ENCODE results near the gene ATRNL1. TPM values are rescaled to one million over a fixed set of nuclear protein-coding genes. Genes with fewer than 3 reads are reported as not detected.

The ATRNL1 gene
- total RNA-seq, 6 experiments from 2014 or later, result 0.08 to 0.23 (median 0.09) TPM; not detected in 3

DNA sequence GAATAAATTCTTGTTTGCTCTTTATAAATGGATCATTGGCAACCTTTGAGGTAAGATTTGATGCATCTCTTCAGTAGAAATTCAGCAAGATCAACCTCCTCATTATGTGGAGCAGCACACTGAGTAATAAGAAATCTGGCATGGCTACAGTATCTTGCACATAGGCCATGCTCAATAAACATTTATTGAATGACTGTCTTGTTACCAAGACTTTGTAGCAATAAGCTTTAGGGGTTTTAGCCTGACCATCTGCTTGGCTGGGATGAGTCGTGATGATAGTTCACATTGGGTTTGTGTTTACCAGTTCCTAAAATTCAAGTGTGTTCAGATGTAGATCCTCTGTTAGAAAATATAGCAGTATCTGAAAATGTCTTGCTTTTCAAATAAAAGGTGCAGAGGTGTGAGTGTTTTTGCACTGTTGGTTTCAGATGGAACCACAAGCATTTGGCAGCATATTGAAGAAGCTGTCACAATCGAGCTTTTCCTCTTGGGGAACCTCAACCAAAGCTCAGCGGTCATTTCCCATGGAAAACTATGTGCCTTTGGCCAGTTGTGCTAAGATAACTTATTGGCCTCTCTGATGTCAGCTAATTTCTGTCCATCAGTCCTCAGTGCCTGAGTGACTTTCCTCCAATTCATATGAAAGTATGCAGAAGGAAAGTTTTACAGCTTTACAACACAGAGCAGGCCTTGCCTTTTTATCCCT, 737.3 kb downstream of the ATRNL1 start:
- DNase-seq, result peak; percentile 53
- no peak overlapping the region for H3K4me3 Mint-ChIP-seq
- H3K9me3 Mint-ChIP-seq, result no peaks in the 10 kb centered on the region
- TF ChIP-seq, protein P1, sequence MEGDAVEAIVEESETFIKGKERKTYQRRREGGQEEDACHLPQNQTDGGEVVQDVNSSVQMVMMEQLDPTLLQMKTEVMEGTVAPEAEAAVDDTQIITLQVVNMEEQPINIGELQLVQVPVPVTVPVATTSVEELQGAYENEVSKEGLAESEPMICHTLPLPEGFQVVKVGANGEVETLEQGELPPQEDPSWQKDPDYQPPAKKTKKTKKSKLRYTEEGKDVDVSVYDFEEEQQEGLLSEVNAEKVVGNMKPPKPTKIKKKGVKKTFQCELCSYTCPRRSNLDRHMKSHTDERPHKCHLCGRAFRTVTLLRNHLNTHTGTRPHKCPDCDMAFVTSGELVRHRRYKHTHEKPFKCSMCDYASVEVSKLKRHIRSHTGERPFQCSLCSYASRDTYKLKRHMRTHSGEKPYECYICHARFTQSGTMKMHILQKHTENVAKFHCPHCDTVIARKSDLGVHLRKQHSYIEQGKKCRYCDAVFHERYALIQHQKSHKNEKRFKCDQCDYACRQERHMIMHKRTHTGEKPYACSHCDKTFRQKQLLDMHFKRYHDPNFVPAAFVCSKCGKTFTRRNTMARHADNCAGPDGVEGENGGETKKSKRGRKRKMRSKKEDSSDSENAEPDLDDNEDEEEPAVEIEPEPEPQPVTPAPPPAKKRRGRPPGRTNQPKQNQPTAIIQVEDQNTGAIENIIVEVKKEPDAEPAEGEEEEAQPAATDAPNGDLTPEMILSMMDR (IDR thresholded peaks at IDR 0.05), result no peak
- no peaks in the 10 kb centered on the region for H3K27me3 Mint-ChIP-seq (ENCODE audit: insufficient read depth)
- peaks cover 58% of the 10 kb centered on the region for H3K4me1 Mint-ChIP-seq (ENCODE audit: low read depth)
- no peaks in the 10 kb centered on the region for H3K36me3 Mint-ChIP-seq (ENCODE audit: low read depth)
- H3K27ac Mint-ChIP-seq, result peak overlapping the region; percentile 27; the same call in 1 of the 2 replicates

DNA sequence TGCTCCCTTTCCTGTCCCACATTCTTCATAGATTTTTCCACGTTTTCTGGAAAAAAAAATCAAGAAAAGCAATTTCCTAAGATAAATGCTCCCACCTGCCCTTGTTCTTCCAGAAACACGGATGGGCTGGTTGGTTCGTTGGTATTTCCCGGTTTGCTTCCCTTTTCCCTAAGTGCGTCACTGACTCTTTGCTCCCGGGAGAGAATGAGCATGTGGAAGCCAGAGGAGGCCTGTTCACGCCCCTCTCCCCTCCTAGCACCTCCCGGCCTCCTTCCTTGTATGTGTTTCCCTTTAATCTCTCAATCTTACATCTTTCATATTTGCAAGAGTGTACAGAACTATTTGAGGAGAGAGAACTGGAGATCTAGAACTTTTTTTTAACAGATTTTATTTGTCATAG, 737.9 kb downstream of the ATRNL1 start:
- TF ChIP-seq, protein P1 (IDR thresholded peaks at IDR 0.05), result no peak
- H3K4me3 Mint-ChIP-seq, result no peak overlapping the region
- H3K4me1 Mint-ChIP-seq (ENCODE audit: low read depth), result peaks cover 57% of the 10 kb centered on the region
- no peaks in the 10 kb centered on the region for H3K27me3 Mint-ChIP-seq (ENCODE audit: insufficient read depth)
- no peaks in the 10 kb centered on the region for H3K36me3 Mint-ChIP-seq (ENCODE audit: low read depth)
- no peak overlapping the region for H3K27ac Mint-ChIP-seq
- no peaks in the 10 kb centered on the region for H3K9me3 Mint-ChIP-seq
- DNase-seq, result no peak

DNA sequence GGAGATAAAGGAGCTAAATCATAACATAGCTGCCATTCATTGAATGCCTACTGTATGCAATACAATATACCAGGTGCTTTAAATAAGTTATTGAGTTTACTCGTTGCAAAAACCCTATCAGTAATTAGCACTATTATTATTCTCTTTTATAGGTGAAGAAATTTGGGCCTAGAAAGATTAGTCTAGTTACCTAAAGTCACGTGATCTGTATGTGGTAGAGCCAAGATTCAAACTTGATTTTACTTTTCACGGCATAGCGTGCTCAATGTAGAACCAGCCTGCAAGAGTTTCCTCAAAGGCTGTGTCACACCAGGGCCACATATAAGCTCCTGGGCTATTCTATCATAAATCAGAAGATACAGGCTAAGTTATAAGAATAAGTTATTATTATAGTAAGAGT, 740.0 kb downstream of the ATRNL1 start:
- no peaks in the 10 kb centered on the region for H3K36me3 Mint-ChIP-seq (ENCODE audit: low read depth)
- H3K4me3 Mint-ChIP-seq, result no peak overlapping the region
- no peaks in the 10 kb centered on the region for H3K9me3 Mint-ChIP-seq
- DNase-seq, result no peak
- TF ChIP-seq, protein P1 (IDR thresholded peaks at IDR 0.05), result no peak
- peaks cover 36% of the 10 kb centered on the region for H3K4me1 Mint-ChIP-seq (ENCODE audit: low read depth)
- H3K27me3 Mint-ChIP-seq (ENCODE audit: insufficient read depth), result no peaks in the 10 kb centered on the region
- H3K27ac Mint-ChIP-seq, result no peak overlapping the region

DNA sequence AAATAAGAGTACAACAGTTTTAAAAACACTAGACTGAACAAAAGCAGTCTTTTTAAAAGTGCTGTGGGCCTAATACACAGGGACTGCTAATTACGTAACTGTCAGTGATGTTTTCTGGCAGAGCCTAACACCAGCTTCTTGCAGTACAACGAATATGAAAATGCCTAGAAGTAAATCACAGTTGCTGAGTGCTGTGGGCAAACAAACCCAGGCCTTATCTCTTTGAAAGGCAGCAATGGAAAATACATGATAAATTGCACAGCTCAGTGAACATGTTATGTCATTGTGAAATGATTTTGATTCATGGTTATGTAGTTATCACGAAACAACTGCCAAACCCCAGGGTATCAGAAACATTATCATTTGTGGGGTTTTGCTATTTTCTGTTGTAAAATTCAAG, 751.4 kb downstream of the ATRNL1 start:
- DNase-seq, result no peak
- Mint-ChIP-seq H3K27ac (no peak overlapping the region), H3K36me3 (ENCODE audit: low read depth) (no peaks in the 10 kb centered on the region), H3K27me3 (ENCODE audit: insufficient read depth) (no peaks in the 10 kb centered on the region), H3K4me1 (ENCODE audit: low read depth) (peaks cover 6% of the 10 kb centered on the region; the same call in 1 of the 2 replicates), H3K4me3 (no peak overlapping the region), H3K9me3 (no peaks in the 10 kb centered on the region)
- TF ChIP-seq, protein P1 (IDR thresholded peaks at IDR 0.05), result no peak

DNA sequence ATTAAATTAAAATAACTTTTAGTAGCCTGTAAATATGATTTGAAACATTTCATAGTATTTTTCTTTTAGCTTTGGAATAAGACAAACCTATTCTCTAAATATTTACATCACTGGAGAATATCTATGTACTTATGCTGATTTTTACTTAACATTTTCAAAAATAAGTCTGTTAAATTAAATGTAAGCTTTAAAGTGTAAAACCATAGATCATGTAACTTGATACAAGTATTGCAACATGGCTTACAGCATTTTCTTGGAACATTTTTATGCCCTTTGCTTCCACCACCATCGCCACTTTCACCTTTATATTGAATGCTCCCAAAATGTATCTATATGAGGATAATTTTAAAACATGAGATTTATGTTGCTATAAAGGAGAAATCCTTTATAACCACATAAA, 752.8 kb downstream of the ATRNL1 start:
- Mint-ChIP-seq H3K4me1 (ENCODE audit: low read depth) (peaks cover 8% of the 10 kb centered on the region; the same call in 1 of the 2 replicates), H3K27me3 (ENCODE audit: insufficient read depth) (no peaks in the 10 kb centered on the region), H3K4me3 (no peak overlapping the region), H3K27ac (no peak overlapping the region), H3K9me3 (no peaks in the 10 kb centered on the region), H3K36me3 (ENCODE audit: low read depth) (no peaks in the 10 kb centered on the region)
- TF ChIP-seq, protein P1 (IDR thresholded peaks at IDR 0.05), result no peak
- no peak for DNase-seq

All from HFFc6 (cell line).